Fibroblast of mammary gland (primary cell): Measurements from ENCODE around the gene PHF21B.

ENCODE experiments used
- DNase-seq: peaks from one replicate; pipeline ENCODE4 v3.0.0-alpha.2; 2010; ENCODE audit warnings: low read depth
- H3K4me3 ChIP-seq: 2 replicates; pipeline ENCODE4 v1.5.1; 2011; ENCODE audit warnings: low read depth, mild to moderate bottlenecking, low read length, moderate library complexity; ENCODE audit not compliant: control insufficient read depth
- CTCF ChIP-seq: conservative IDR thresholded peaks from 2 replicates; pipeline ENCODE4 v1.5.1; 2011; ENCODE audit warnings: low read depth, low read length, inconsistent platforms; ENCODE audit not compliant: control insufficient read depth, insufficient read depth

The PHF21B gene

GRCh38 chr22:44848296-44848741, 161.5 kb downstream of the PHF21B start:
- DNase-seq = no peak
- no peak for TF ChIP-seq CTCF
- no peak overlapping the region for H3K4me3 ChIP-seq

- H3K4me3 ChIP-seq = no peak overlapping the region
- no peak for DNase-seq
- no peak for TF ChIP-seq CTCF
Observed at GRCh38 chr22:44847892-44848291, 161.9 kb downstream of the PHF21B start.

- TF ChIP-seq CTCF = no peak
- no peak for DNase-seq
- H3K4me3 ChIP-seq = no peak overlapping the region
Observed at GRCh38 chr22:44847380-44847779, 162.4 kb downstream of the PHF21B start.

- TF ChIP-seq CTCF = no peak
- no peak for DNase-seq
- no peak overlapping the region for H3K4me3 ChIP-seq
Observed at GRCh38 chr22:44846726-44847275, 163.0 kb downstream of the PHF21B start.

- TF ChIP-seq CTCF = no peak
- no peak for DNase-seq
- no peak overlapping the region for H3K4me3 ChIP-seq
Observed at GRCh38 chr22:44845796-44846720, 163.7 kb downstream of the PHF21B start.

GRCh38 chr22:44845191-44845590, 164.6 kb downstream of the PHF21B start:
- TF ChIP-seq CTCF = no peak

More at GRCh38 chr22:44845191-44845590, 164.6 kb downstream of the PHF21B start:
- no peak overlapping the region for H3K4me3 ChIP-seq
- DNase-seq = no peak
